GM12872 (cell line): ENCODE data around the gene SLC36A4.

ENCODE experiments used
- TF ChIP-seq, protein P1 (sequence below): IDR thresholded peaks from 3 replicates; pipeline ENCODE4 v1.5.1; 2011; ENCODE audit warnings: low read depth, mild to moderate bottlenecking, low read length, moderate library complexity; ENCODE audit not compliant: insufficient read depth

The SLC36A4 gene

DNA sequence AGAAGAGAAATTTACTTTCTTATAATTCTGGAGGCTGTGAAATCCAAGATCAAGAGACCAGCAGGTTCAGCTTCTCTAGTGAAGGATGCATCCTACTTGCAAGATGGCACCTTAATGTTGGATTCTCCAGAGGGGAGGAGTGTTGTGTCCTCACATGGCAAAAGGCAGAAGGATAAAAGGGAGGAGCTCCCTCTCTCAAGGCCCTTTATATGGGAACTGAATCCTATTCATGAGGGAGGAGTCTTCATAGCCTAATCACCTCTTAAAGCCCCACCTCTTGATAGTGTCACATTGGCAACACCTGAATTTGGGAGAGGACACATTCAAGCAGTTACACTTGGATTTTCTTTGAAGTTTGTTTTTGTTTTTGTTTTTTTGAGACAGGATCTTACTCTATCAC lies 79.5 kb downstream of the SLC36A4 start:
- TF ChIP-seq, protein P1, sequence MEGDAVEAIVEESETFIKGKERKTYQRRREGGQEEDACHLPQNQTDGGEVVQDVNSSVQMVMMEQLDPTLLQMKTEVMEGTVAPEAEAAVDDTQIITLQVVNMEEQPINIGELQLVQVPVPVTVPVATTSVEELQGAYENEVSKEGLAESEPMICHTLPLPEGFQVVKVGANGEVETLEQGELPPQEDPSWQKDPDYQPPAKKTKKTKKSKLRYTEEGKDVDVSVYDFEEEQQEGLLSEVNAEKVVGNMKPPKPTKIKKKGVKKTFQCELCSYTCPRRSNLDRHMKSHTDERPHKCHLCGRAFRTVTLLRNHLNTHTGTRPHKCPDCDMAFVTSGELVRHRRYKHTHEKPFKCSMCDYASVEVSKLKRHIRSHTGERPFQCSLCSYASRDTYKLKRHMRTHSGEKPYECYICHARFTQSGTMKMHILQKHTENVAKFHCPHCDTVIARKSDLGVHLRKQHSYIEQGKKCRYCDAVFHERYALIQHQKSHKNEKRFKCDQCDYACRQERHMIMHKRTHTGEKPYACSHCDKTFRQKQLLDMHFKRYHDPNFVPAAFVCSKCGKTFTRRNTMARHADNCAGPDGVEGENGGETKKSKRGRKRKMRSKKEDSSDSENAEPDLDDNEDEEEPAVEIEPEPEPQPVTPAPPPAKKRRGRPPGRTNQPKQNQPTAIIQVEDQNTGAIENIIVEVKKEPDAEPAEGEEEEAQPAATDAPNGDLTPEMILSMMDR = no peak

GRCh38 chr11:93117565-93117964 lies 80.2 kb downstream of the SLC36A4 start:
- TF ChIP-seq, protein P1 = no peak

GRCh38 chr11:93116641-93117441 lies 81.0 kb downstream of the SLC36A4 start:
- TF ChIP-seq, protein P1 = no peak

GRCh38 chr11:93114304-93114703 lies 83.5 kb downstream of the SLC36A4 start:
- TF ChIP-seq, protein P1 = no peak

GRCh38 chr11:93113824-93114223 lies 84.0 kb downstream of the SLC36A4 start:
- TF ChIP-seq, protein P1 = no peak

DNA sequence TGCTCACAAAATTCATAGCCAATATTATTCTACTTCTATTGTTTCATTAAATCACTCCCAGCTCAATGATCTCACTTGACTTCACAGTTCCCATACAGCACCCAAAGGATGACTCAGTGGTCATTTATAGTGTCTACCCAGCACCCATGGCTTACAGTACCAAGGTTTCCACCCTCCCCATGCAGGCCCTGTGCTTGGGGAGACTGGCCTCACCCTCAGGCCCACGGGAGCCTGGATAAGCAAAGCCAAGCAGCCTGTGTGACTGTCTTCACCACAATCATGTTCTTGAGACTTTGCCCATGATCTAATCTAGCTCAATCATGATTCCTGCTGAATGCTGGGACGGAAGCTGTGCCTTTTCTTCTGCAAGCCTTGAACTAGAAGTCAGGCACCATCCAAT lies 97.6 kb downstream of the SLC36A4 start:
- TF ChIP-seq, protein P1 = no peak

DNA sequence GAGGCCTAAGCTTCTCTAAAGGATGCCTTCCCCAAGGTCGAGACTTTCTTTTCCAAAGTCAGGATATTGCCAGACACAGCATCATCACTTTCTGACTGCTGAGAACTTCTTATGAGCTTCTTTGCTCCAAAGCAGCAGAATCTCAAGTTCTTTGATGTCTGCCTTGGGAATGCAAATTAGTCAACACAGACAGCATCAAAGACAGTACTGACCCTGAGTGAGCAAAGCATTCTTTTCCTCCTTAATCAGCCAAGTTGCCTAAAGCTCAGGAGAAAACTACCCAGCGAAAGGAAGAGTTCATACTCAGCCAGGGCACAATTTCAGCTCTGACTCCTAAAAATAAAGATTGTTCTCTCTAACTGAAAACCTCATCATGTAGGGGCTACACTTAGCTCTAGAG lies 98.0 kb downstream of the SLC36A4 start:
- TF ChIP-seq, protein P1 = no peak
